ENCODE results near the gene FGF6. TPM values are rescaled to one million over a fixed set of nuclear protein-coding genes. Genes with fewer than 3 reads are reported as not detected.

The FGF6 gene
- total RNA-seq, 3 donors from 2014 or later: not detected

GRCh38 chr12:4454315-4454860 is 8.8 kb upstream of the FGF6 start:
- DNase-seq (no peak), ATAC-seq (no peak)
- H3K4me3 Mint-ChIP-seq: no peak overlapping the region
- H3K36me3 Mint-ChIP-seq (ENCODE audit: insufficient read depth): peaks cover 2% of the 10 kb centered on the region
- peaks cover 18% of the 10 kb centered on the region for H3K27me3 Mint-ChIP-seq (ENCODE audit: low read depth)
- H3K4me1 Mint-ChIP-seq (ENCODE audit: low read depth): no peaks in the 10 kb centered on the region
- H3K9me3 Mint-ChIP-seq: peaks cover 8% of the 10 kb centered on the region

- Mint-ChIP-seq H3K4me3 (no peak overlapping the region), H3K36me3 (ENCODE audit: insufficient read depth) (peaks cover 2% of the 10 kb centered on the region), H3K27me3 (ENCODE audit: low read depth) (peaks cover 20% of the 10 kb centered on the region), H3K4me1 (ENCODE audit: low read depth) (no peaks in the 10 kb centered on the region), H3K9me3 (peaks cover 8% of the 10 kb centered on the region)
- ATAC-seq: no peak
- no peak for DNase-seq
These were observed 6.1 kb upstream of the FGF6 start for GRCh38 chr12:4451694-4452093.

GRCh38 chr12:4450551-4451112 is 5.0 kb upstream of the FGF6 start:
- Mint-ChIP-seq H3K27me3 (ENCODE audit: low read depth) (peaks cover 20% of the 10 kb centered on the region), H3K4me1 (ENCODE audit: low read depth) (no peaks in the 10 kb centered on the region), H3K36me3 (ENCODE audit: insufficient read depth) (peaks cover 2% of the 10 kb centered on the region), H3K9me3 (peaks cover 8% of the 10 kb centered on the region), H3K4me3 (no peak overlapping the region)
- DNase-seq (no peak), ATAC-seq (no peak)

- ATAC-seq: no peak
- peaks cover 20% of the 10 kb centered on the region for H3K27me3 Mint-ChIP-seq (ENCODE audit: low read depth)
- peaks cover 8% of the 10 kb centered on the region for H3K9me3 Mint-ChIP-seq
- peaks cover 2% of the 10 kb centered on the region for H3K36me3 Mint-ChIP-seq (ENCODE audit: insufficient read depth)
- H3K4me3 Mint-ChIP-seq: no peak overlapping the region
- H3K4me1 Mint-ChIP-seq (ENCODE audit: low read depth): no peaks in the 10 kb centered on the region
- DNase-seq: no peak
These were observed 4.2 kb upstream of the FGF6 start for GRCh38 chr12:4449851-4450221.

GRCh38 chr12:4448943-4449850 is 3.6 kb upstream of the FGF6 start:
- Mint-ChIP-seq H3K36me3 (ENCODE audit: insufficient read depth) (peaks cover 2% of the 10 kb centered on the region), H3K9me3 (peaks cover 7% of the 10 kb centered on the region), H3K4me3 (no peak overlapping the region), H3K4me1 (ENCODE audit: low read depth) (no peaks in the 10 kb centered on the region), H3K27me3 (ENCODE audit: low read depth) (peaks cover 20% of the 10 kb centered on the region)
- DNase-seq (no peak), ATAC-seq (no peak)

- DNase-seq: no peak
- Mint-ChIP-seq H3K4me1 (ENCODE audit: low read depth) (no peaks in the 10 kb centered on the region), H3K9me3 (peaks cover under 1% of the 10 kb centered on the region), H3K27me3 (ENCODE audit: low read depth) (peaks cover 18% of the 10 kb centered on the region), H3K4me3 (no peak overlapping the region), H3K36me3 (ENCODE audit: insufficient read depth) (peaks cover 2% of the 10 kb centered on the region)
- ATAC-seq: no peak
These were observed 2.8 kb upstream of the FGF6 start for GRCh38 chr12:4448371-4448940.

- ATAC-seq (no peak), DNase-seq (no peak)
- peaks cover 22% of the 10 kb centered on the region for H3K27me3 Mint-ChIP-seq (ENCODE audit: low read depth)
- no peaks in the 10 kb centered on the region for H3K36me3 Mint-ChIP-seq (ENCODE audit: insufficient read depth)
- H3K4me1 Mint-ChIP-seq (ENCODE audit: low read depth): no peaks in the 10 kb centered on the region
- no peak overlapping the region for H3K4me3 Mint-ChIP-seq
- H3K9me3 Mint-ChIP-seq: no peaks in the 10 kb centered on the region
These were observed 1.5 kb upstream of the FGF6 start for GRCh38 chr12:4447151-4447550.

- ATAC-seq: no peak
- Mint-ChIP-seq H3K4me1 (ENCODE audit: low read depth) (no peaks in the 10 kb centered on the region), H3K27me3 (ENCODE audit: low read depth) (peaks cover 17% of the 10 kb centered on the region)
These were observed 720 bp upstream of the FGF6 start for GRCh38 chr12:4446335-4446734.

GRCh38 chr12:4444031-4444430 is 1.6 kb downstream of the FGF6 start:
- Mint-ChIP-seq H3K4me3 (no peak overlapping the region), H3K9me3 (no peaks in the 10 kb centered on the region), H3K4me1 (ENCODE audit: low read depth) (peaks cover 5% of the 10 kb centered on the region), H3K36me3 (ENCODE audit: insufficient read depth) (no peaks in the 10 kb centered on the region), H3K27me3 (ENCODE audit: low read depth) (peaks cover 10% of the 10 kb centered on the region)
- no peak for ATAC-seq
- DNase-seq: no peak

More at GRCh38 chr12:4446335-4446734, 720 bp upstream of the FGF6 start:
- H3K9me3 Mint-ChIP-seq: no peaks in the 10 kb centered on the region
- no peak overlapping the region for H3K4me3 Mint-ChIP-seq
- no peaks in the 10 kb centered on the region for H3K36me3 Mint-ChIP-seq (ENCODE audit: insufficient read depth)
- DNase-seq: no peak

GRCh38 chr12:4443616-4444015 is 2.0 kb downstream of the FGF6 start:
- peaks cover 8% of the 10 kb centered on the region for H3K27me3 Mint-ChIP-seq (ENCODE audit: low read depth)

GRCh38 chr12:4441355-4442335 is 4.0 kb downstream of the FGF6 start:
- no peaks in the 10 kb centered on the region for H3K9me3 Mint-ChIP-seq
- H3K27me3 Mint-ChIP-seq (ENCODE audit: low read depth): peaks cover 10% of the 10 kb centered on the region
- no peaks in the 10 kb centered on the region for H3K36me3 Mint-ChIP-seq (ENCODE audit: insufficient read depth)
- H3K4me1 Mint-ChIP-seq (ENCODE audit: low read depth): peaks cover 8% of the 10 kb centered on the region
- no peak for ATAC-seq
- DNase-seq: no peak
- H3K4me3 Mint-ChIP-seq: no peak overlapping the region

More at GRCh38 chr12:4443616-4444015, 2.0 kb downstream of the FGF6 start:
- ATAC-seq (no peak), DNase-seq (no peak)
- no peaks in the 10 kb centered on the region for H3K9me3 Mint-ChIP-seq
- no peak overlapping the region for H3K4me3 Mint-ChIP-seq
- no peaks in the 10 kb centered on the region for H3K36me3 Mint-ChIP-seq (ENCODE audit: insufficient read depth)
- peaks cover 8% of the 10 kb centered on the region for H3K4me1 Mint-ChIP-seq (ENCODE audit: low read depth)

GRCh38 chr12:4440187-4440941 is 5.3 kb downstream of the FGF6 start:
- Mint-ChIP-seq H3K27me3 (ENCODE audit: low read depth) (peaks cover 10% of the 10 kb centered on the region), H3K9me3 (no peaks in the 10 kb centered on the region), H3K36me3 (ENCODE audit: insufficient read depth) (no peaks in the 10 kb centered on the region), H3K4me3 (no peak overlapping the region), H3K4me1 (ENCODE audit: low read depth) (peaks cover 8% of the 10 kb centered on the region)
- DNase-seq: no peak
- no peak for ATAC-seq

GRCh38 chr12:4439736-4440135 is 5.9 kb downstream of the FGF6 start:
- Mint-ChIP-seq H3K9me3 (no peaks in the 10 kb centered on the region), H3K27me3 (ENCODE audit: low read depth) (peaks cover 10% of the 10 kb centered on the region)

More at GRCh38 chr12:4439736-4440135, 5.9 kb downstream of the FGF6 start:
- no peak overlapping the region for H3K4me3 Mint-ChIP-seq
- DNase-seq: no peak
- no peaks in the 10 kb centered on the region for H3K36me3 Mint-ChIP-seq (ENCODE audit: insufficient read depth)
- no peak for ATAC-seq
- peaks cover 8% of the 10 kb centered on the region for H3K4me1 Mint-ChIP-seq (ENCODE audit: low read depth)
